ENCODE data around the gene CBARP.

The CBARP gene

DNA sequence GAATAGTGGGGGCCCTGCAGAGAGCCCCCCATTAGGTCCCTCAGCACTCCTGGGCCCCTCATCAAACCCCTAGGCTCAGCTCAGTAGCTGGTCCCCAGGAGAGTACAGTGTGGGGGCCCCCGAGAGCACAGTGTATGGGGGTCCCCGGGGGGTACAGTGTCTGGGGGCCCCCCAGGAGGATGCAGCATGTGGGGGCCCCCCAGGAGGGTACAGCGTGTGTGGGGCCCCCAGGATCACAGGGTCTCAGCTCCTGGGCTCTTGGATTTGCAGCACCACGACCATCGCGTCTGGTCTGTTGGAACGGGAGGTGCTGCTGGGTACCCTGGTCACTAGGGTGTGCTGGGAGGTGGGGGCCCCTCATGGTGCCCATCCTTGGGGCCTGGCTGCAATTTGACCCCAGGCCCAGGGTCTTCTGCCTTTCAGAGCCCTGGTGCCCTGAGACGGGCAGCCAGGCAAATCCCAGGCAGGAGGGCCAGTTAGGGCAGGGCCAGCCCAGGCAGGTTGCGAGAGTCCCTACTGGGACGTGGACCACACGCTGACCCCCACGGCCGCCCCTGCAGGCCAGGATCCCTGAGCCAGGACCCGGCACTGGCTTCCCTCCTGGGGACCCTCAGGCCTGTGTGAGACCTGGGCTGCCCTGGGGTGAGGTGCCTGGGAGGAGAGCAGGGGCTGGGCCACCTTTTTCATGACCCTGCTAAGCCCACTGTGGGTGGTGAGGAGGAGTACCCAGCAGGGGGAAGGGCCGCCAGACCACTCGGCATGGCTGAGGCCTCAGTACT is 13.6 kb downstream of the CBARP start:
- no peak for DNase-seq (ENCODE audit: low read depth, low spot score)
- Histone ChIP-seq H3K27me3 (ENCODE audit: insufficient read depth, insufficient read length) (no peaks in the 10 kb centered on the region), H3K4me3 (ENCODE audit: insufficient read length, low read depth) (no peak overlapping the region), H3K9me3 (ENCODE audit: insufficient read depth, low read length) (no peaks in the 10 kb centered on the region), H3K4me1 (ENCODE audit: insufficient read depth, insufficient read length) (peaks cover 20% of the 10 kb centered on the region), H3K36me3 (ENCODE audit: insufficient read depth, insufficient read length, low read length) (peaks cover 90% of the 10 kb centered on the region), H3K9ac (ENCODE audit: insufficient read length, low read depth) (peak overlapping the region; percentile 16)
- no peak for TF ChIP-seq SUZ12 (IDR thresholded peaks at IDR 0.05; ENCODE audit: extremely low read depth, insufficient read depth, insufficient read length)
- TF ChIP-seq YY1 (IDR thresholded peaks at IDR 0.05; ENCODE audit: insufficient read depth, insufficient read length), result no peak
- no peak for TF ChIP-seq ZNF274 (IDR thresholded peaks at IDR 0.05; ENCODE audit: low read depth, low read length)

DNA sequence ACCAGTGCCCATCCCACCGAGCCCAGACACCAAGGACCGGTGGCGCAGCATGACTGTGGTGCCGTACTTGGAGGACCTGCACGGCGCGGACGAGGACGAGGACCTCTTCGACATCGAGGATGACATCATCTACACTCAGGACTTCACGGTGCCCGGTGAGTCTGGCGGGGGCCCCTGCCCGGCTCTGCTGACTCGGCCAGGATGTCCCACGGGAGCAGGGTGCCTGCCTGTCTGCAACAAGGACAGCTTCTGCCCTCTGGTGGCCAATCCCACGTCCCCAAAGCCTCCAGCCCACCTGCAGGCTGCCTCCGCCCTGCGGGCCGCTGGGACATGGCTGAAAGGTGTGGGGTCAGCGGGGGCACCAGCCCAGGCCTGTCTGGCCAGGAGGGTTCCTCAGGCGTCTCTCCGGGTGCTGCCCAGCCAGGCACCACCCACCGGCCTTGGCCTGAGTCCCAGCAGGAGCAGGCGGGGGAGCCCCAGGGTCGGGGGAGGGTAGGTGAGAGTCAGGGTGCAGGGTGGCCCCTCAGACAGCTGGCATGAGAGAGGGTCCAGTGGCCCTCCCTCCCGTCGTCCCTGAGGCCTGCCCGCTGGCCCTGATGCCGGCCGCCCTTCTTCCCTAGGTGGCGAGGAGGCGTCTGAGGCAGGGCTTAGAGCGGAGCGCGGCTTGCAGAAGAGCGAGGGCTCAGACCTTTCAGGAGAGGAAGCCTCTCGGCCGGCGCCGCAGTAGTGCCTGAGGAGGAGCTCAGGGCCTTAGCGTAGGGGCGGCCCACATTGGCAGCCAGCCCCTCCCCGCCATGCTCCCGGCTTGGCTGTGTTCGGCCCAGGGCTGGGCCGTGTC is 14.6 kb downstream of the CBARP start:
- Histone ChIP-seq H3K36me3 (ENCODE audit: insufficient read depth, insufficient read length, low read length) (peaks cover 92% of the 10 kb centered on the region), H3K4me1 (ENCODE audit: insufficient read depth, insufficient read length) (peaks cover 22% of the 10 kb centered on the region), H3K4me3 (ENCODE audit: insufficient read length, low read depth) (no peak overlapping the region), H3K9ac (ENCODE audit: insufficient read length, low read depth) (no peak overlapping the region), H3K9me3 (ENCODE audit: insufficient read depth, low read length) (no peaks in the 10 kb centered on the region), H3K27me3 (ENCODE audit: insufficient read depth, insufficient read length) (no peaks in the 10 kb centered on the region)
- TF ChIP-seq YY1 (IDR thresholded peaks at IDR 0.05; ENCODE audit: insufficient read depth, insufficient read length) (no peak), SUZ12 (IDR thresholded peaks at IDR 0.05; ENCODE audit: extremely low read depth, insufficient read depth, insufficient read length) (no peak), ZNF274 (IDR thresholded peaks at IDR 0.05; ENCODE audit: low read depth, low read length) (no peak)
- no peak for DNase-seq (ENCODE audit: low read depth, low spot score)

DNA sequence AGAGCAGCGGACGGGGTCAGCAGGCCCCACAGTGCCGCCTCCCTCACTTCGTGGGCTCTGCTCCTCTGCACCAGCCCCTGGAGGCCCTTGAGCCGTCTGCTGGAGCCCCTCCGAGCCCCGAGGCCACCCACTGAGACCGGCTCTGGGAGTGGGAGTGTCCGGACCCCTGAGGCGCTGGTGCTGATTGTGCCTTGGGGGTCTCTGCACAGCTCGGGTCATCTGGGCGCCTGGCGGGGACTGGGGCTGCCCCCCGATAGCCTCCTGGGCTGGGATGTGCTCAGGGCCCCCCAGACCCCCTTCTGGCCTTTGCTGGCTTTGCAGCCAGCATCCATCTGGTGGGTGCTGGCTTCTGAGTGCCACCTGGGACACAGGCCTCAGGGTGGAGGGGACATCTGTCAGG is 15.4 kb downstream of the CBARP start:
- H3K4me3 ChIP-seq (ENCODE audit: insufficient read length, low read depth), result no peak overlapping the region
- peaks cover 27% of the 10 kb centered on the region for H3K4me1 ChIP-seq (ENCODE audit: insufficient read depth, insufficient read length)
- no peaks in the 10 kb centered on the region for H3K9me3 ChIP-seq (ENCODE audit: insufficient read depth, low read length)
- TF ChIP-seq SUZ12 (IDR thresholded peaks at IDR 0.05; ENCODE audit: extremely low read depth, insufficient read depth, insufficient read length) (no peak), YY1 (IDR thresholded peaks at IDR 0.05; ENCODE audit: insufficient read depth, insufficient read length) (no peak), ZNF274 (IDR thresholded peaks at IDR 0.05; ENCODE audit: low read depth, low read length) (no peak)
- no peaks in the 10 kb centered on the region for H3K27me3 ChIP-seq (ENCODE audit: insufficient read depth, insufficient read length)
- no peak for DNase-seq (ENCODE audit: low read depth, low spot score)
- peaks cover 88% of the 10 kb centered on the region for H3K36me3 ChIP-seq (ENCODE audit: insufficient read depth, insufficient read length, low read length)
- H3K9ac ChIP-seq (ENCODE audit: insufficient read length, low read depth), result no peak overlapping the region

DNA sequence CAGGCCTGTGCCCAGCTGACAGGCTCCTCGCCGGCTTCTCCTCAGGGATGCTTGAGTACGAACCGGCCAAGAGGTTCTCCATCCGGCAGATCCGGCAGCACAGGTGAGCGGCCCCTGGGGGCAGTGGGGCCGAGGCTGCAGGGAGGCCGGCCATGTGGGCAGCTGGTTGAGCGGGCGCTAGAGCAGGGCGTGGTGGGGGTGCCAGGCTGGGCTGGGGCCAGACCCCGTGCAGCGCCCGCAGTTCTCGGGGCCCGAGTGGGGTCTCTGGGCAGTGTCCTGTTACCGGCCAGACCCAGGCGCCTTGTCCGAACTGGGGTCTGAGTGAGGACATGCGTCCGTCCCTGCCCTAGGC is 15.9 kb downstream of the CBARP start:
- TF ChIP-seq ZNF274 (IDR thresholded peaks at IDR 0.05; ENCODE audit: low read depth, low read length), result no peak
- TF ChIP-seq SUZ12 (IDR thresholded peaks at IDR 0.05; ENCODE audit: extremely low read depth, insufficient read depth, insufficient read length), result no peak
- TF ChIP-seq YY1 (IDR thresholded peaks at IDR 0.05; ENCODE audit: insufficient read depth, insufficient read length), result no peak
- Histone ChIP-seq H3K9me3 (ENCODE audit: insufficient read depth, low read length) (no peaks in the 10 kb centered on the region), H3K36me3 (ENCODE audit: insufficient read depth, insufficient read length, low read length) (peaks cover 88% of the 10 kb centered on the region), H3K4me3 (ENCODE audit: insufficient read length, low read depth) (no peak overlapping the region), H3K27me3 (ENCODE audit: insufficient read depth, insufficient read length) (no peaks in the 10 kb centered on the region), H3K4me1 (ENCODE audit: insufficient read depth, insufficient read length) (peaks cover 32% of the 10 kb centered on the region), H3K9ac (ENCODE audit: insufficient read length, low read depth) (no peak overlapping the region)
- DNase-seq (ENCODE audit: low read depth, low spot score), result no peak

DNA sequence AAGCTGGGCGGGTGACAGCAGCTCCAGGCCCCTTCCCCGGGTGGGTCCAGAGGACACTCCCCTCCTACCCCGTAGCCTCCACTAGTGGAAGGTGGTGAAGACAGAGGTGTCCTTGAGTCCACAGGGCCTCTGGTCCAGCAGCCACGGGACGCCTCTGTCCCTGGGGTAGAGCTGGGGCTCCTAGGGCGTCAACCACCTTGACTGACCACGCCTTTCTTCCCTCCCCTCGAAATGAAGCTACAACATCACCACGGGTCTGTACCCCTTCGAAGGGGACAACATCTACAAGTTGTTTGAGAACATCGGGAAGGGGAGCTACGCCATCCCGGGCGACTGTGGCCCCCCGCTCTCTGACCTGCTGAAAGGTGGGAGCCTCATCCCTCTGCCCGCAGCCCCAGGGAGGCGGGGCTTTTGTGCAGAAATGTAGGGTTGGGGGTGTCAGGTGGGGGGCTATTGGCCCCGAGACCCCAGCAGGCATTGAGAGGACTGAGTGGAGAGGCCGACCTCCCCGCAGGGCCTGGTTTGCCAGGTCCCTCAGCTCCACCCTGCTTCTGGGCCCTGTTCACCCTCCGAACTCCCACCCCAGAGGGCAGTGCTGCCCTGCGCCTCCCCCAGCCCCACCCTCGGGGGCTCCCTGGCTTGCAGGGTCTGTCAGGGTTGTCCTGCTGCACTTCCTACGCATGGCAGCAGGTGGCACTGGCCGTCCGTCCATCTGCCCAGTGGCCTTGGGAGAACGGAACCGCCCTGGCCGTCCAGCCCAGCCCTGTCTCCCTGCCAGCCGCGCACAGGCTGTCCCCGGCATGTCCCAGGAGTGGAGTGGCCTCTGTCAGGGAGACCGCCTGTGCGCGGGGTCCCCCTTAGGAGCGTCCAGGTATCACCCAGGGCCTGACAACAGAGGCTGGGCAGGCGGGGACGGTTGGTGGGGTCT is 16.6 kb downstream of the CBARP start:
- TF ChIP-seq SUZ12 (IDR thresholded peaks at IDR 0.05; ENCODE audit: extremely low read depth, insufficient read depth, insufficient read length), result no peak
- TF ChIP-seq YY1 (IDR thresholded peaks at IDR 0.05; ENCODE audit: insufficient read depth, insufficient read length), result no peak
- TF ChIP-seq ZNF274 (IDR thresholded peaks at IDR 0.05; ENCODE audit: low read depth, low read length), result no peak
- no peaks in the 10 kb centered on the region for H3K27me3 ChIP-seq (ENCODE audit: insufficient read depth, insufficient read length)
- no peaks in the 10 kb centered on the region for H3K9me3 ChIP-seq (ENCODE audit: insufficient read depth, low read length)
- peaks cover 85% of the 10 kb centered on the region for H3K36me3 ChIP-seq (ENCODE audit: insufficient read depth, insufficient read length, low read length)
- H3K4me3 ChIP-seq (ENCODE audit: insufficient read length, low read depth), result no peak overlapping the region
- no peak overlapping the region for H3K9ac ChIP-seq (ENCODE audit: insufficient read length, low read depth)
- DNase-seq (ENCODE audit: low read depth, low spot score), result no peak
- H3K4me1 ChIP-seq (ENCODE audit: insufficient read depth, insufficient read length), result peaks cover 36% of the 10 kb centered on the region

DNA sequence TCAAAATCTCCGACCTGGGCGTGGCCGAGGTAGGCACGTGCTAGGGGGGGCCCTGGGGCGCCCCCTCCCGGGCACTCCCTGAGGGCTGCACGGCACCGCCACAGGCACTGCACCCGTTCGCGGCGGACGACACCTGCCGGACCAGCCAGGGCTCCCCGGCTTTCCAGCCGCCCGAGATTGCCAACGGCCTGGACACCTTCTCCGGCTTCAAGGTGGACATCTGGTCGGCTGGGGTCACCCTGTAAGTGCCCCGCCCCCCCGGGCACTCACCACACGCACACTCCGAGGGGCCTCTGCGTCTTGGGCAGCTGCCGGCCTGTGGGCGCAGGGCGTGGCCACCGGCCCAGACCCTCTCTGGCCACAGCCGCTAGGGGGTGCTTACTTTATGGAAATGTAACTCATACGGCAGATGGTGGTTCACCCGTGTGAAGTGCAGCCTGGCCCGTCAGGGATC is 17.3 kb downstream of the CBARP start:
- TF ChIP-seq SUZ12 (IDR thresholded peaks at IDR 0.05; ENCODE audit: extremely low read depth, insufficient read depth, insufficient read length), result no peak
- no peak for TF ChIP-seq YY1 (IDR thresholded peaks at IDR 0.05; ENCODE audit: insufficient read depth, insufficient read length)
- TF ChIP-seq ZNF274 (IDR thresholded peaks at IDR 0.05; ENCODE audit: low read depth, low read length), result no peak
- no peak for DNase-seq (ENCODE audit: low read depth, low spot score)
- Histone ChIP-seq H3K36me3 (ENCODE audit: insufficient read depth, insufficient read length, low read length) (peaks cover 82% of the 10 kb centered on the region), H3K9me3 (ENCODE audit: insufficient read depth, low read length) (no peaks in the 10 kb centered on the region), H3K4me3 (ENCODE audit: insufficient read length, low read depth) (no peak overlapping the region), H3K27me3 (ENCODE audit: insufficient read depth, insufficient read length) (no peaks in the 10 kb centered on the region), H3K4me1 (ENCODE audit: insufficient read depth, insufficient read length) (peaks cover 39% of the 10 kb centered on the region), H3K9ac (ENCODE audit: insufficient read length, low read depth) (no peak overlapping the region)

Data from NT2/D1 (cell line).